Neuronal stem cell (in vitro differentiated cells): ENCODE data around the gene DCAF8.

Source experiments
- DNase-seq: peaks from one replicate; pipeline ENCODE4 v3.0.0-alpha.2; 2013; ENCODE audit warnings: low spot score
- H2AFZ ChIP-seq: one replicate; pipeline ENCODE4 v1.6.1; 2013; ENCODE audit warnings: mild to moderate bottlenecking, low read length, inconsistent platforms
- H2AK5ac ChIP-seq: 2 replicates; pipeline ENCODE4 v1.6.1; 2013; ENCODE audit warnings: low read depth, mild to moderate bottlenecking, inconsistent platforms, low read length, moderate library complexity, mixed read lengths
- H2BK120ac ChIP-seq: 2 replicates; pipeline ENCODE4 v1.6.1; 2013; ENCODE audit warnings: low read depth, mild to moderate bottlenecking, inconsistent platforms, low read length, moderate library complexity, mixed read lengths
- H2BK12ac ChIP-seq: one replicate; pipeline ENCODE4 v1.6.1; 2013; ENCODE audit warnings: low read length, inconsistent platforms
- H2BK15ac ChIP-seq: 2 replicates; pipeline ENCODE4 v1.6.1; 2013; ENCODE audit warnings: mild to moderate bottlenecking, low read length, inconsistent platforms, mixed read lengths
- H2BK5ac ChIP-seq: one replicate; pipeline ENCODE4 v1.6.1; 2013; ENCODE audit warnings: inconsistent platforms, mild to moderate bottlenecking, low read length, moderate library complexity
- H3K14ac ChIP-seq: one replicate; pipeline ENCODE4 v1.6.1; 2013; ENCODE audit warnings: low read length, inconsistent platforms
- H3K18ac ChIP-seq: 2 replicates; pipeline ENCODE4 v1.6.1; 2013; ENCODE audit warnings: low read length, inconsistent platforms
- H3K23ac ChIP-seq: 2 replicates; pipeline ENCODE4 v1.6.1; 2013; ENCODE audit warnings: low read depth, mild to moderate bottlenecking, mixed read lengths, low read length, inconsistent platforms; ENCODE audit not compliant: poor library complexity
- H3K27ac ChIP-seq: replicated peaks from 3 replicates; pipeline ENCODE4 v1.5.1; 2013; ENCODE audit warnings: low read length, inconsistent platforms
- H3K27me3 ChIP-seq, 3 experiments: 2 replicates each; pipeline ENCODE4 v1.6.1; 2013; ENCODE audit warnings: low read length in 3 of 3, mild to moderate bottlenecking in 2 of 3, inconsistent platforms in 1 of 3, low read depth in 1 of 3, mixed read lengths in 1 of 3, moderate library complexity in 1 of 3; ENCODE audit not compliant: control insufficient read depth in 3 of 3, insufficient read depth in 3 of 3
- H3K36me3 ChIP-seq, 2 donors: replicated peaks in 1 of 2; 2 replicates each; pipeline ENCODE4 v1.6.1; 2013; ENCODE audit warnings: low read length in 2 of 2; ENCODE audit not compliant: control insufficient read depth in 2 of 2, insufficient read depth in 2 of 2
- H3K4ac ChIP-seq: 2 replicates; pipeline ENCODE4 v1.6.1; 2013; ENCODE audit warnings: inconsistent platforms, mild to moderate bottlenecking, low read length, moderate library complexity
- H3K4me1 ChIP-seq, 2 donors: 1 replicate in 1 of 2; 2 replicates in 1 of 2; pipeline ENCODE4 v1.6.1; 2013; ENCODE audit warnings: low read length in 2 of 2, low read depth in 1 of 2; ENCODE audit not compliant: control insufficient read depth in 2 of 2, insufficient read depth in 1 of 2
- H3K4me2 ChIP-seq: one replicate; pipeline ENCODE4 v1.6.1; 2013; ENCODE audit warnings: mild to moderate bottlenecking, low read length, inconsistent platforms; ENCODE audit not compliant: insufficient read depth, poor library complexity, severe bottlenecking
- H3K4me3 ChIP-seq, 2 donors: 2 replicates each; pipeline ENCODE4 v1.5.1; 2013; ENCODE audit warnings: low read length in 2 of 2, mild to moderate bottlenecking in 2 of 2, inconsistent platforms in 1 of 2, moderate library complexity in 1 of 2
- H3K79me1 ChIP-seq: one replicate; pipeline ENCODE4 v1.6.1; 2013; ENCODE audit warnings: low read depth, mild to moderate bottlenecking, inconsistent platforms, low read length, moderate library complexity
- H3K9ac ChIP-seq: one replicate; pipeline ENCODE4 v1.6.1; 2013; ENCODE audit warnings: mild to moderate bottlenecking, low read depth, low read length, inconsistent platforms; ENCODE audit not compliant: poor library complexity
- H3K9me3 ChIP-seq, 2 donors: replicated peaks in 1 of 2; 2 replicates each; pipeline versions ENCODE3 to v1.6.1; 2013; ENCODE audit warnings: low read length in 2 of 2, mild to moderate bottlenecking in 2 of 2, inconsistent platforms in 1 of 2, low read depth in 1 of 2, mixed read lengths in 1 of 2, moderate library complexity in 1 of 2; ENCODE audit not compliant: control insufficient read depth in 2 of 2, insufficient read depth in 1 of 2
- H4K8ac ChIP-seq: one replicate; pipeline ENCODE4 v1.6.1; 2013; ENCODE audit warnings: low read depth, mild to moderate bottlenecking, inconsistent platforms, low read length, moderate library complexity
- H4K91ac ChIP-seq: one replicate; pipeline ENCODE4 v1.6.1; 2013; ENCODE audit warnings: low read length, low read depth, mild to moderate bottlenecking, inconsistent platforms; ENCODE audit not compliant: poor library complexity
- WGBS, 2 donors: extraction: QIAGEN DNeasy Blood & Tissue Kit; methylation state at CpG; one replicate each; pipeline ENCODE4 v1.1.7; 2013; ENCODE audit warnings: missing lambda C conversion rate in 2 of 2, mixed read lengths in 1 of 2; ENCODE audit not compliant: insufficient read length in 2 of 2, insufficient replicate concordance in 1 of 2; ENCODE audit errors: extremely low coverage in 2 of 2; 5-methylcytosine and 5-hydroxymethylcytosine counted together

Gene DCAF8

DNA sequence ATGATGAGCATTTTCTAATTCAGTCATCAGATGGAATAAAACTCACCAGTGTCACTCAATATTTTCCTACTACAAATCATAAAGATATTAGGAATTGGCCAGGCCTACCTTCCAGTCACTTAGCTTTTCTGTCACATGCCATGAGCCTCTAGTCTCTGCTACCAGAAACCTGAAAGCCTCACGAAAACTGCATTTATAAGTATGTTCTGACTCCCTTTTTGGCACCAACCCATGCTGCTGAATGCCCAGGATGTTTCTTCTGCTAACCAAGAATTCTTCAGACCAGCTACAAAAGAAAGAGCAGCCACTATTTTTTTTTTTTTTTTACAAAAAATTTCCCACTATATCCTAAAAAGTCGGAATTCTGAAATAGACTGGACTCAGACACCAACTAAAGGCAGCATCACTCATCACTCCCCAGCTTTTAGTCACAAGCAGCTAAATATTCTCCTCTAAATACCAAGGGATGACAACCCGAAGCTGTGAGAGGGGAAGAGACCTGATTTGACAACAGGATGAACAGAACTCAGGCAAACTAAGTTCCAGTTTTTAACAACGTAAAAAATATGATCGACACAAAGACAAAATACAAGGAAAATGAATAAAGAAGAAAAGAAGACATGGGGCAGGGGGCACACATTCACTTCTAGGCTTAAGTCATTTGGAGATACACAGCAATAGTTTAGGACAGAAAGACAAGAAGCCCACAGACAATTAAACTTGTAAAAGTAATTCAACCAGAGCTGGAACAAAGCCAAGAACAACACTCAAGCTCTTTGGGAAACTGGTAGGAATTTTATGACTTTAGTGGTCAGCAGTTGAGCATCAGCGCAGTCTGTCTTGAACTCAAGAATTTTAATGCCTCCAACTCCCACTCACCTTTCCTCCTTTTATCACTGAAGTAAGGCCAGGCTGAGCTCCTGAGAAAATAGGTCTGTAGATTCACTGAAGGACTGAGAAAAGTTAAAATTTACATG lies 1.7 kb downstream of the DCAF8 start:
- no peak for DNase-seq
- Histone ChIP-seq H3K4ac (no peak overlapping the region), H3K14ac (no peak overlapping the region), H2BK120ac (no peak overlapping the region), H3K36me3 (peaks cover 0 to 30% of the 10 kb centered on the region in 2 donors), H3K4me3 (peak overlapping the region in 1 of 2 donors; percentile 83), H3K27me3 (no peaks in the 10 kb centered on the region), H3K79me1 (no peaks in the 10 kb centered on the region), H4K8ac (no peak overlapping the region), H3K4me1 (peaks cover 6 to 7% of the 10 kb centered on the region in 2 donors), H2BK12ac (no peak overlapping the region), H2BK5ac (no peak overlapping the region), H2AK5ac (no peak overlapping the region), H3K18ac (no peak overlapping the region), H2AFZ (no peak overlapping the region), H3K27ac (no peak overlapping the region), H2BK15ac (no peak overlapping the region), H3K23ac (no peak overlapping the region), H3K9me3 (no peaks in the 10 kb centered on the region), H4K91ac (no peak overlapping the region), H3K9ac (no peak overlapping the region), H3K4me2 (peak overlapping the region; percentile 38)
- WGBS, 2 donors = no CpG with 5 or more reads among the region's 6 CpGs

DNA sequence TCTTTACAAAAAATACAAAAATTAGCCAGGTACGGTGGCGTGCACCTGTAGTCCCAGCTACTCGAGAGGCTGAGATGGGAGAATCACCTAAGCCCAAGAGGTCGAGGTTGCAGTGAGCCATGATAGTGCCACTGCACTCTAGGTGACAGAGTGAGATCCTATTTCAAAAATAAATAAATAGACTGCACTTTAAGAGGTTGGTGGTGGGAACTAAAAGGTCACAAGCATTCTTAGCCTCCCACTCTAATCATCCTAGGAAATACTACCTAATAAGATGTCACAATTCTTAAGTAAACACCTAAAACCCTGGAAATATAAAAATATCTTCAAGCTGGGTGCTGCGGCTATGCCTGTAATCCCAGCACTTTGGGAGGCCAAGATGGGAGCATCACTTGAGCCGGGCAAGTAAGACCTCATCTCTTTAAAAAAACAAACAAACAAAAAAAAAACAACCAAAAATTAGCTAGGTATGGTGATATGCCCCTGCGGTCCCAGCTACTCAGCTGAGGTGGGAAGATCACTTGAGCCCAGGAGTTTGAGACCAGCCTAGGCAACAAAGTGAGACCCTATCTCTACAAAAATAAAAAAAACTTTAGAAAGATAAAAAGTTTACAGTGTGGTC lies 4.1 kb downstream of the DCAF8 start:
- no peak overlapping the region for H2AK5ac ChIP-seq
- H2BK15ac ChIP-seq = no peak overlapping the region
- H3K4me1 ChIP-seq = peaks cover 6 to 7% of the 10 kb centered on the region in 2 donors
- H4K91ac ChIP-seq = no peak overlapping the region
- no peak overlapping the region for H3K4ac ChIP-seq
- H3K14ac ChIP-seq = no peak overlapping the region
- H3K4me2 ChIP-seq = no peak overlapping the region
- H3K9me3 ChIP-seq = no peaks in the 10 kb centered on the region
- no peak overlapping the region for H4K8ac ChIP-seq
- no peak overlapping the region for H2BK120ac ChIP-seq
- no peaks in the 10 kb centered on the region for H3K27me3 ChIP-seq
- H3K27ac ChIP-seq = no peak overlapping the region
- H3K23ac ChIP-seq = no peak overlapping the region
- peaks cover 0 to 53% of the 10 kb centered on the region in 2 donors for H3K36me3 ChIP-seq
- H3K79me1 ChIP-seq = no peaks in the 10 kb centered on the region
- no peak for DNase-seq
- H2BK5ac ChIP-seq = no peak overlapping the region
- WGBS, 2 donors = no CpG with 5 or more reads among the region's 7 CpGs
- no peak overlapping the region for H3K9ac ChIP-seq
- no peak overlapping the region for H2AFZ ChIP-seq
- H3K18ac ChIP-seq = no peak overlapping the region
- no peak overlapping the region for H3K4me3 ChIP-seq
- H2BK12ac ChIP-seq = no peak overlapping the region

DNA sequence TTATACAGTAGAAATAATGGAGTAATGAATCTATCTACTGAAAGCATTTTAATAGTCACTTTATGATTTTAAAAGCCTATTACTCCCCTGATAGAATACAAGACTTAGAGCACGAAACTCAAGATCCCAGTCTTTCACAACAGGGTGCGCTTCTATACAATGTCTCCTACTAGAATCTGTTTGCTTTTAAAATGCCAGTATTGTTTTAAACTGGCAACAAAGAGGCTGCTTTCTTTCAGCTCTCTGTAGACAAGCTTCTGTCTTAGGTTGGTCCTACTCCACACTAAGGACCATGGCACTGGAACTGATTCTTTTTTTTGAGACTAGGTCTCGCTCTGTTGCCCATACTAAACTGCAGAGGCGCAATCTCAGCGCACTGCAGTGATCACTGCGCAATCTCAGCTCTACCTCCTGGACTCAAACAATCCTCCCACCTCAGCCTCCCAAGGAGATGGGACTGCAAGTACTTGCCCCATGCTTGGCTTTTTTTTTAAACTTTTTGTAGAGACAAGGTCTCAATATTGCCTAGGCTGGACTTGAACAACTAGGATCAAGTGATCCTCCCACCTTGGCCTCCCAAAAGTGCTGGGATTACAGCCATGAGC lies 4.8 kb downstream of the DCAF8 start:
- H3K4me3 ChIP-seq = no peak overlapping the region
- H3K18ac ChIP-seq = no peak overlapping the region
- H3K4ac ChIP-seq = no peak overlapping the region
- H3K36me3 ChIP-seq = peaks cover 0 to 53% of the 10 kb centered on the region in 2 donors
- DNase-seq = no peak
- H3K4me2 ChIP-seq = no peak overlapping the region
- no CpG with 5 or more reads among the region's 6 CpGs for WGBS, 2 donors
- no peaks in the 10 kb centered on the region for H3K79me1 ChIP-seq
- no peak overlapping the region for H3K23ac ChIP-seq
- H4K8ac ChIP-seq = no peak overlapping the region
- no peaks in the 10 kb centered on the region for H3K27me3 ChIP-seq
- no peak overlapping the region for H3K27ac ChIP-seq
- H2BK12ac ChIP-seq = no peak overlapping the region
- H3K9me3 ChIP-seq = no peaks in the 10 kb centered on the region
- H2AFZ ChIP-seq = no peak overlapping the region
- no peak overlapping the region for H2BK120ac ChIP-seq
- no peak overlapping the region for H3K14ac ChIP-seq
- no peak overlapping the region for H2BK5ac ChIP-seq
- no peak overlapping the region for H2AK5ac ChIP-seq
- no peak overlapping the region for H4K91ac ChIP-seq
- no peak overlapping the region for H3K9ac ChIP-seq
- H2BK15ac ChIP-seq = no peak overlapping the region
- peaks cover 4 to 7% of the 10 kb centered on the region in 2 donors for H3K4me1 ChIP-seq
